H9 (cell line): ENCODE measurements around the gene TRANK1. TPM values are rescaled to one million over a fixed set of nuclear protein-coding genes. Genes with fewer than 3 reads are reported as not detected.
"Not testable (repeated sequence)": the region's sequence is repeated elsewhere in the genome, so short reads cannot be mapped to it uniquely, and the experiment has no call there.

Experiments
- DNase-seq: peaks from one replicate; pipeline ENCODE4 v3.0.0-alpha.2; 2017
- H2AFZ ChIP-seq: one replicate; pipeline ENCODE4 v1.6.1; 2013; ENCODE audit warnings: mild to moderate bottlenecking, low read length, control low read depth, moderate library complexity
- H2AK5ac ChIP-seq: 2 replicates; pipeline ENCODE4 v1.6.1; 2013; ENCODE audit warnings: low read length, control low read depth, mixed read lengths; ENCODE audit not compliant: insufficient read length
- H2BK120ac ChIP-seq: one replicate; pipeline ENCODE4 v1.6.1; 2013; ENCODE audit warnings: low read depth, mild to moderate bottlenecking, low read length, control low read depth, inconsistent platforms; ENCODE audit not compliant: poor library complexity, severe bottlenecking
- H2BK12ac ChIP-seq: 2 replicates; pipeline ENCODE4 v1.6.1; 2013; ENCODE audit warnings: low read length, control low read depth, mixed read lengths, low read depth; ENCODE audit not compliant: insufficient read length
- H2BK15ac ChIP-seq: 2 replicates; pipeline ENCODE4 v1.6.1; 2013; ENCODE audit warnings: low read depth, low read length, control low read depth
- H2BK20ac ChIP-seq: one replicate; pipeline ENCODE4 v1.6.1; 2013; ENCODE audit warnings: low read depth, mild to moderate bottlenecking, low read length, control low read depth, inconsistent platforms; ENCODE audit not compliant: poor library complexity, severe bottlenecking
- H2BK5ac ChIP-seq: 2 replicates; pipeline ENCODE4 v1.6.1; 2013; ENCODE audit warnings: low read length, control low read depth, mixed read lengths; ENCODE audit not compliant: insufficient read length
- H3K14ac ChIP-seq: 2 replicates; pipeline ENCODE4 v1.6.1; 2013; ENCODE audit warnings: low read length, control low read depth; ENCODE audit not compliant: insufficient read depth
- H3K18ac ChIP-seq: 2 replicates; pipeline ENCODE4 v1.6.1; 2013; ENCODE audit warnings: low read depth, mild to moderate bottlenecking, mixed read lengths, low read length, control low read depth; ENCODE audit not compliant: insufficient read length
- H3K23ac ChIP-seq: 2 replicates; pipeline ENCODE4 v1.6.1; 2013; ENCODE audit warnings: low read length, control low read depth, mixed read lengths, low read depth; ENCODE audit not compliant: insufficient read length
- H3K23me2 ChIP-seq: 2 replicates; pipeline ENCODE4 v1.6.1; 2013; ENCODE audit warnings: low read depth, mild to moderate bottlenecking, mixed read lengths, low read length, control low read depth; ENCODE audit not compliant: insufficient read length, poor library complexity, severe bottlenecking
- H3K27ac ChIP-seq: 2 replicates; pipeline ENCODE4 v1.5.1; 2013; ENCODE audit warnings: low read length, control low read depth, mixed read lengths, low read depth; ENCODE audit not compliant: insufficient read length
- H3K27me3 ChIP-seq: 2 replicates; pipeline ENCODE4 v1.6.1; 2013; ENCODE audit warnings: low read length, control low read depth, inconsistent platforms; ENCODE audit not compliant: insufficient read depth
- H3K4ac ChIP-seq: 2 replicates; pipeline ENCODE4 v1.6.1; 2013; ENCODE audit warnings: low read depth, mild to moderate bottlenecking, control low read depth, inconsistent platforms, low read length, moderate library complexity
- H3K4me1 ChIP-seq: 2 replicates; pipeline ENCODE4 v1.6.1; 2013; ENCODE audit warnings: low read length, control low read depth, inconsistent platforms; ENCODE audit not compliant: insufficient read depth
- H3K4me2 ChIP-seq: 2 replicates; pipeline ENCODE4 v1.6.1; 2013; ENCODE audit warnings: low read length, control low read depth, mixed read lengths; ENCODE audit not compliant: insufficient read length, insufficient read depth
- H3K56ac ChIP-seq: 2 replicates; pipeline ENCODE4 v1.6.1; 2013; ENCODE audit warnings: low read depth, mild to moderate bottlenecking, mixed read lengths, low read length, control low read depth; ENCODE audit not compliant: insufficient read length
- H3K79me1 ChIP-seq: 2 replicates; pipeline ENCODE4 v1.6.1; 2013; ENCODE audit warnings: low read depth, mild to moderate bottlenecking, moderate library complexity, low read length, control low read depth, inconsistent platforms; ENCODE audit not compliant: insufficient read depth, poor library complexity, severe bottlenecking
- H3K79me2 ChIP-seq: 2 replicates; pipeline ENCODE4 v1.6.1; 2013; ENCODE audit warnings: low read length, control low read depth, inconsistent platforms; ENCODE audit not compliant: insufficient read depth
- H3K9ac ChIP-seq: 2 replicates; pipeline ENCODE4 v1.6.1; 2013; ENCODE audit warnings: low read length, control low read depth, mixed read lengths; ENCODE audit not compliant: insufficient read length; ENCODE audit errors: extremely low read depth
- H3K9me3 ChIP-seq: one replicate; pipeline ENCODE4 v1.6.1; 2013; ENCODE audit warnings: low read depth, low read length, inconsistent platforms; ENCODE audit not compliant: control insufficient read depth
- H3T11ph ChIP-seq: one replicate; pipeline ENCODE4 v1.6.1; 2013; ENCODE audit warnings: mild to moderate bottlenecking, low read length, control low read depth, inconsistent platforms
- H4K20me1 ChIP-seq: one replicate; pipeline ENCODE4 v1.6.1; 2013; ENCODE audit not compliant: control insufficient read depth, insufficient read length, insufficient read depth
- H4K5ac ChIP-seq: 2 replicates; pipeline ENCODE4 v1.6.1; 2013; ENCODE audit warnings: low read depth, mild to moderate bottlenecking, mixed read lengths, low read length, control low read depth; ENCODE audit not compliant: insufficient read length
- H4K8ac ChIP-seq: replicated peaks from 2 replicates; pipeline ENCODE4 v1.6.1; 2013; ENCODE audit warnings: low read length, control low read depth, mixed read lengths, low read depth; ENCODE audit not compliant: insufficient read length
- H4K91ac ChIP-seq: 2 replicates; pipeline ENCODE4 v1.6.1; 2013; ENCODE audit warnings: low read depth, mild to moderate bottlenecking, moderate library complexity, mixed read lengths, low read length, control low read depth; ENCODE audit not compliant: insufficient read length
- H3K27ac Mint-ChIP-seq, 3 experiments: 2 replicates in 2 of 3; 3 replicates in 1 of 3; pipeline ENCODE4 v1.8.0; 2020 to 2021; ENCODE audit warnings: mixed read lengths in 3 of 3, mild to moderate bottlenecking in 1 of 3, moderate library complexity in 1 of 3
- H3K27me3 Mint-ChIP-seq: 2 replicates; pipeline ENCODE4 v1.8.0; 2021; ENCODE audit warnings: low read depth, mild to moderate bottlenecking, moderate library complexity, mixed read lengths
- H3K36me3 Mint-ChIP-seq, 3 experiments: 2 replicates in 2 of 3; 3 replicates in 1 of 3; pipeline ENCODE4 v1.8.0; 2020 to 2021; ENCODE audit warnings: low read depth in 3 of 3, mixed read lengths in 3 of 3; ENCODE audit not compliant: insufficient read depth in 1 of 3
- H3K4me1 Mint-ChIP-seq, 2 experiments: 2 replicates each; pipeline ENCODE4 v1.8.0; 2020; ENCODE audit warnings: mixed read lengths in 2 of 2
- H3K4me3 Mint-ChIP-seq, 2 experiments: 2 replicates in 1 of 2; 3 replicates in 1 of 2; pipeline ENCODE4 v1.8.0; 2020 to 2021; ENCODE audit warnings: mild to moderate bottlenecking in 2 of 2, mixed read lengths in 2 of 2, moderate library complexity in 1 of 2
- H3K9me3 Mint-ChIP-seq, 2 experiments: 2 replicates in 1 of 2; 3 replicates in 1 of 2; pipeline ENCODE4 v1.8.0; 2020; ENCODE audit warnings: mild to moderate bottlenecking in 2 of 2, mixed read lengths in 2 of 2, moderate library complexity in 1 of 2
- WGBS: extraction: QIAGEN DNeasy Blood & Tissue Kit; methylation state at CpG from one replicate; pipeline ENCODE4 v1.1.7; 2013; ENCODE audit warnings: missing lambda C conversion rate, low lambda C conversion rate, mixed read lengths; ENCODE audit not compliant: insufficient read length; ENCODE audit errors: extremely low coverage; 5-methylcytosine and 5-hydroxymethylcytosine counted together
- total RNA-seq: library from RNA; stranded (reverse); gene quantifications from 2 replicates; pipeline ENCODE4 v1.2.1, GENCODE V29; 2021
- TF ChIP-seq, protein P1 (sequence below): fragments of 200-600 bp; sonication (generic); conservative IDR thresholded peaks from 3 replicates; pipeline ENCODE4 v1.8.0; 2021; ENCODE audit warnings: antibody characterized with exemption, mild to moderate bottlenecking

The TRANK1 gene
- total RNA-seq, 1 experiment from 2014 or later: 5.9 TPM

DNA sequence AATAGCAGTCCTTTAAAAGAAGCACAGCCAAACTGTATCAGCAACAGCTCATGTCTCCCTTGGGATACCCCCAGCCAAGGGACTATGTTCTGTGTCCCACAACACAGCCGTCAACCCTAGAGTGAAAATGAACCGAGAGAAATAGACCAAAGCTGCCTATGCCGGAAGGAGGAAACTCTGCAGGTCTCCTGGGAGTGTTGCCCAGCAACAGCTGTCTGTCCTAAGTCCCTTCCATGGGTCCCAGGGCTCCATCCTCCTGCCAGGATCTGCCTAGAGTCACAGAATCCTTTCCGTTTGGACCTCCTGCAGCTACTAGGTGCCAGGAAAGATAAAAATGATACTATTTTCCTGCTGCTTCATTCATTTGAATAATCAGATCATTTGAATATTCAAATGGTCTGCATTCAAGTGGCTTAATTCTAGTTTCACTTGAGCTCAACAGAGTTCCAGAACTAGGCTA lies 53.1 kb downstream of the TRANK1 start:
- no peak for DNase-seq

DNA sequence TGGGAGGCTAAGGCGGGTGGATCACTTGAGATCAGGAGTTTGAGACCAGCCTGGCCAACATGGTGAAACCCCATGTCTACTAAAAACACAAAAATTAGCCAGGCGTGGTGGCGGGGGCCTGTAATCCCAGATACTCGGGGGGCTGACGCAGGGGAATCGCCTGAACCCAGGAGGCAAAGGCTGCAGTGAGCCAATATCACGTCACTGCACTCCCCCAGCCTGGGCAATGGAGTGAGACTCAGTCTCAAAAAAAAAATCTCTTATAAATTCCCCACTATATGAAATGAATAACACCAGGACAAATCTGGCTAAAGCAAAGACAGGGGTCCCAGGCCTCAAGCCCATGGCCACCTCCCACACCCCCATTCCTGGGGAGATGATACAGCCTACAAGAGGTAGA lies 53.8 kb downstream of the TRANK1 start:
- H3K9me3 Mint-ChIP-seq, DNase-seq, H3K23ac ChIP-seq, H2BK20ac ChIP-seq, H3K4me2 ChIP-seq, H2AK5ac ChIP-seq, H4K91ac ChIP-seq, H3K27ac ChIP-seq, H3K4me3 Mint-ChIP-seq, H3K4me1 ChIP-seq, H3K27me3 Mint-ChIP-seq, H2BK120ac ChIP-seq, H3T11ph ChIP-seq, H3K27me3 ChIP-seq, H3K18ac ChIP-seq, H2BK5ac ChIP-seq, H3K27ac Mint-ChIP-seq, H3K9ac ChIP-seq, H3K79me2 ChIP-seq, H3K56ac ChIP-seq, H3K9me3 ChIP-seq, H3K14ac ChIP-seq, H4K20me1 ChIP-seq, H2BK15ac ChIP-seq, H4K5ac ChIP-seq, H2AFZ ChIP-seq, H3K23me2 ChIP-seq, H3K79me1 ChIP-seq, H2BK12ac ChIP-seq, H3K36me3 Mint-ChIP-seq, H3K4ac ChIP-seq, H4K8ac ChIP-seq: not testable (repeated sequence)
- H3K4me1 Mint-ChIP-seq: peaks cover 5 to 17% of the 10 kb centered on the region in 2 experiments
- WGBS: no CpG with 5 or more reads among the region's 7 CpGs

More for the DNA sequence above, 53.1 kb downstream of the TRANK1 start:
- H3K9ac ChIP-seq: no peak overlapping the region
- no peak overlapping the region for H2BK12ac ChIP-seq
- Mint-ChIP-seq H3K27me3 (no peaks in the 10 kb centered on the region; the same call in 1 of the 2 replicates), H3K4me1 (peaks cover 5 to 17% of the 10 kb centered on the region in 2 experiments), H3K4me3 (no peak overlapping the region), H3K36me3 (0 out of 7 replicates have a peak, but pooled peaks cover 0 to 4% (median 1%) of the 10 kb centered on the region in 3 experiments), H3K27ac (peak overlapping the region in 1 of 3 experiments; percentile 54; a peak in 1 of 7 replicates), H3K9me3 (no peaks in the 10 kb centered on the region)
- no CpG with 5 or more reads among the region's 4 CpGs for WGBS
- no peaks in the 10 kb centered on the region for H3K79me1 ChIP-seq
- no peak overlapping the region for H4K91ac ChIP-seq
- H2BK120ac ChIP-seq: no peak overlapping the region
- H3K27me3 ChIP-seq: no peaks in the 10 kb centered on the region
- TF ChIP-seq, protein P1, sequence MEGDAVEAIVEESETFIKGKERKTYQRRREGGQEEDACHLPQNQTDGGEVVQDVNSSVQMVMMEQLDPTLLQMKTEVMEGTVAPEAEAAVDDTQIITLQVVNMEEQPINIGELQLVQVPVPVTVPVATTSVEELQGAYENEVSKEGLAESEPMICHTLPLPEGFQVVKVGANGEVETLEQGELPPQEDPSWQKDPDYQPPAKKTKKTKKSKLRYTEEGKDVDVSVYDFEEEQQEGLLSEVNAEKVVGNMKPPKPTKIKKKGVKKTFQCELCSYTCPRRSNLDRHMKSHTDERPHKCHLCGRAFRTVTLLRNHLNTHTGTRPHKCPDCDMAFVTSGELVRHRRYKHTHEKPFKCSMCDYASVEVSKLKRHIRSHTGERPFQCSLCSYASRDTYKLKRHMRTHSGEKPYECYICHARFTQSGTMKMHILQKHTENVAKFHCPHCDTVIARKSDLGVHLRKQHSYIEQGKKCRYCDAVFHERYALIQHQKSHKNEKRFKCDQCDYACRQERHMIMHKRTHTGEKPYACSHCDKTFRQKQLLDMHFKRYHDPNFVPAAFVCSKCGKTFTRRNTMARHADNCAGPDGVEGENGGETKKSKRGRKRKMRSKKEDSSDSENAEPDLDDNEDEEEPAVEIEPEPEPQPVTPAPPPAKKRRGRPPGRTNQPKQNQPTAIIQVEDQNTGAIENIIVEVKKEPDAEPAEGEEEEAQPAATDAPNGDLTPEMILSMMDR: no peak
- H3K14ac ChIP-seq: no peak overlapping the region
- H2AK5ac ChIP-seq: no peak overlapping the region
- no peak overlapping the region for H2BK20ac ChIP-seq
- H4K20me1 ChIP-seq: no peaks in the 10 kb centered on the region
- H3T11ph ChIP-seq: no peak overlapping the region
- H3K4me2 ChIP-seq: no peak overlapping the region
- H3K9me3 ChIP-seq: no peaks in the 10 kb centered on the region
- H3K4ac ChIP-seq: no peak overlapping the region
- H2AFZ ChIP-seq: no peak overlapping the region
- no peak overlapping the region for H3K18ac ChIP-seq
- no peak overlapping the region for H2BK5ac ChIP-seq
- H2BK15ac ChIP-seq: no peak overlapping the region
- no peak overlapping the region for H3K27ac ChIP-seq
- no peak overlapping the region for H4K8ac ChIP-seq
- H3K56ac ChIP-seq: no peak overlapping the region
- no peaks in the 10 kb centered on the region for H3K4me1 ChIP-seq
- no peak overlapping the region for H4K5ac ChIP-seq
- H3K79me2 ChIP-seq: no peaks in the 10 kb centered on the region
- H3K23me2 ChIP-seq: no peaks in the 10 kb centered on the region
- H3K23ac ChIP-seq: no peak overlapping the region
